ENCODE measurements around the gene CAPN8. TPM values are rescaled to one million over a fixed set of nuclear protein-coding genes. Genes with fewer than 3 reads are reported as not detected.

The CAPN8 gene
- not detected in 2 replicates for total RNA-seq
- long read RNA-seq, partial matches to known transcripts, result 0 of 2 reads
- long read RNA-seq, other reads (novel, unspliced or antisense), result 2 of 2 reads

DNA sequence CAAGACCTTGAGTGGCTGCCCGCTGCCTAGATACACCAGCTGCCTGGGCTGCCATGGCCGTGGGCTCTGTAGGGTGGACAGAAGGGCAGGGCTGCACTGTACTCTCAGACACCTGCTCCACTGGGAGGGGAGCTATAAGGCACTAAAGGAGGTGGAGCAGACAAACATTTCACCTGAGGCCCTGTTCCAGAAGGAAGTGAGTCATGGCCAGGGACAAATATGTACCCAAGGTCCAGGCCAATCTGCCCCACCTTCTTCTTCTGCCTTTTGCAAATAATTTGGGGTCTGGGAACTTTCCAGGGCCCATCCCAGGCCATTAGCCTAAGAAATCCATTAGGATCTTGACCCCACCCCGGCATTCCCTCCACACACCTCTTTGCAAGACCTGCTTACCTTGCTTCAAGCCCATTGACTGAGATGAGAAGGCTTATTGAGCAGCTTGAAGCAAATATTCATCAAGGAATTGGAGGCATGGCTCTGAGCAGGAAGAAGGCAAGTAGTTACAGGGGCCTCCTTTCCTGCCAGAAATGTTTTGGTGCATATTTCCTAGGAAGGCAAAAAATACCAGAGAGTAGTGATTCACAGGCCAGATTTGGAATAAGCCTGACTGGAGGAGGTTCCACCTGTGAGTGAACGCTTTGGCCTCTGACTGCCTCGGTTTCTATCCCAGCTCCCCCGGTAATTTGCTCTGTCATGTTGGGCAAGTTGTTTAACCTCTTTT is at the start of gene CAPN8:
Gene CAPN8 (minus strand): TSS at position 110 of the 721 bp plus-strand sequence. CDS start 55 bp downstream, at position 55.
- TF ChIP-seq, protein P1, sequence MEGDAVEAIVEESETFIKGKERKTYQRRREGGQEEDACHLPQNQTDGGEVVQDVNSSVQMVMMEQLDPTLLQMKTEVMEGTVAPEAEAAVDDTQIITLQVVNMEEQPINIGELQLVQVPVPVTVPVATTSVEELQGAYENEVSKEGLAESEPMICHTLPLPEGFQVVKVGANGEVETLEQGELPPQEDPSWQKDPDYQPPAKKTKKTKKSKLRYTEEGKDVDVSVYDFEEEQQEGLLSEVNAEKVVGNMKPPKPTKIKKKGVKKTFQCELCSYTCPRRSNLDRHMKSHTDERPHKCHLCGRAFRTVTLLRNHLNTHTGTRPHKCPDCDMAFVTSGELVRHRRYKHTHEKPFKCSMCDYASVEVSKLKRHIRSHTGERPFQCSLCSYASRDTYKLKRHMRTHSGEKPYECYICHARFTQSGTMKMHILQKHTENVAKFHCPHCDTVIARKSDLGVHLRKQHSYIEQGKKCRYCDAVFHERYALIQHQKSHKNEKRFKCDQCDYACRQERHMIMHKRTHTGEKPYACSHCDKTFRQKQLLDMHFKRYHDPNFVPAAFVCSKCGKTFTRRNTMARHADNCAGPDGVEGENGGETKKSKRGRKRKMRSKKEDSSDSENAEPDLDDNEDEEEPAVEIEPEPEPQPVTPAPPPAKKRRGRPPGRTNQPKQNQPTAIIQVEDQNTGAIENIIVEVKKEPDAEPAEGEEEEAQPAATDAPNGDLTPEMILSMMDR (IDR thresholded peaks at IDR 0.05), result no peak

DNA sequence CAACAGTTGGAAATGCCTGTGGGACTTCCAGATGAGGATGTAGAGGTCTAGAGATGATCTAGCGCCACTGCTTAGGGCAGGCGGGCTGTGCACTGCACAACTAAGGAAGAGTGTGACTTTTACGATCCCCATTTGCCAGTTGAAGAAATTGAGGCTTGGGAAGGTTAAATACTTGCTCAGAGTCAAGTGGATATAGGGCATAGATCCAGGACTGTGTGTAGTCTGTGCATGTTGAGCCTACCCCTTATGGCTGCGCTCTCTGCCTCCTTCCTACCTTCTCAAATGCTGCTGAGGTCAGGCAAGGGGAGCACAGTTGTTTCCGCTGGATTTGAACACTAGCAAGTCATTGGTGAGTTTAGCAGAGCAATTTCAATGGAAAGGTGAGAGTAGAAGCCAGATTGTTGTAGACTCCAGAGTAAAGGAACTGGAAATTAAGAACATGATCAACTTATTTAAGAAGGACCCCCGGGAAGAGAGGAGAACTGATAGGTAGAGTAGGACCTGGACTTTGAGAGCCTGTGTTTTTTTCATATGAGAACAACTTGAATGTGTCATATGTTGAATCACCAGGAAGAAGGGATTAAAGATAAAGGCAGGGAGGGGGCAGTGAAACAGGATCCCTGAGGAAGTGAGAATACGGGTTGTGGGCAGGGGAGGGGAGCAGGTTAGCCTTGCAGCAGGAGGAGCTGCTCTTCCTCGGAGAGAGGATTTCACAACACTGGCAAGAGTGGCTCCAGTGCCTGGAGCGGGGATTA is 49.5 kb upstream of the CAPN8 start:
- no peak for DNase-seq (ENCODE audit: extremely low spot score, unreplicated experiment)
- Mint-ChIP-seq H3K4me1 (ENCODE audit: unreplicated experiment) (peaks cover 70% of the 10 kb centered on the region), H3K4me3 (ENCODE audit: unreplicated experiment) (peak overlapping the region; percentile 67), H3K36me3 (ENCODE audit: unreplicated experiment) (peaks cover 18% of the 10 kb centered on the region), H3K27ac (ENCODE audit: unreplicated experiment) (peak overlapping the region; percentile 72), H3K27me3 (ENCODE audit: unreplicated experiment) (no peaks in the 10 kb centered on the region), H3K9me3 (ENCODE audit: unreplicated experiment) (no peaks in the 10 kb centered on the region)
- TF ChIP-seq, protein P1 (IDR thresholded peaks at IDR 0.05), result peak; percentile 12

More for the DNA sequence above, at the start of gene CAPN8:
- H3K27ac Mint-ChIP-seq (ENCODE audit: unreplicated experiment), result no peak within 1 kb of the TSS
- H3K4me3 Mint-ChIP-seq (ENCODE audit: unreplicated experiment), result no peak within 1 kb of the TSS
- H3K27me3 Mint-ChIP-seq (ENCODE audit: unreplicated experiment), result peaks cover 19% of the 10 kb centered on the region
- no peaks in the 10 kb centered on the region for H3K9me3 Mint-ChIP-seq (ENCODE audit: unreplicated experiment)
- no peak for DNase-seq (ENCODE audit: extremely low spot score, unreplicated experiment)
- no peaks in the 10 kb centered on the region for H3K36me3 Mint-ChIP-seq (ENCODE audit: unreplicated experiment)
- H3K4me1 Mint-ChIP-seq (ENCODE audit: unreplicated experiment), result no peaks in the 10 kb centered on the region

DNA sequence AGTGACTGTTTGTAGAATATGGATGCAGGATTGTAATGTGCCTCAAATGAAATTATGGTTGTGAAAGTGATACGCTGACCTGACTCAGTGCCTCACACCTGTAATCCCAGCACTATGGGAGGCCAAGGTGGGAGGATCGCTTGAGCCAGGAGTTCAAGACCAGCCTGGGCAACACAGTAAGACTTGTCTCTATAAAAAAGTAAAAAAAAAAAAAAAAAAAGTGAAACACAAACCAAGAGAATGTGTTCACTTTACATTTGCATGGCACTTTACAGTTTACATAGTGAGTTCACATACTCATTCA is 48.9 kb upstream of the CAPN8 start:
- Mint-ChIP-seq H3K4me3 (ENCODE audit: unreplicated experiment) (peak overlapping the region; percentile 93), H3K9me3 (ENCODE audit: unreplicated experiment) (no peaks in the 10 kb centered on the region), H3K36me3 (ENCODE audit: unreplicated experiment) (peaks cover 14% of the 10 kb centered on the region), H3K4me1 (ENCODE audit: unreplicated experiment) (peaks cover 67% of the 10 kb centered on the region), H3K27me3 (ENCODE audit: unreplicated experiment) (no peaks in the 10 kb centered on the region), H3K27ac (ENCODE audit: unreplicated experiment) (peak overlapping the region; percentile 85)
- no peak for DNase-seq (ENCODE audit: extremely low spot score, unreplicated experiment)
- TF ChIP-seq, protein P1 (IDR thresholded peaks at IDR 0.05), result no peak

DNA sequence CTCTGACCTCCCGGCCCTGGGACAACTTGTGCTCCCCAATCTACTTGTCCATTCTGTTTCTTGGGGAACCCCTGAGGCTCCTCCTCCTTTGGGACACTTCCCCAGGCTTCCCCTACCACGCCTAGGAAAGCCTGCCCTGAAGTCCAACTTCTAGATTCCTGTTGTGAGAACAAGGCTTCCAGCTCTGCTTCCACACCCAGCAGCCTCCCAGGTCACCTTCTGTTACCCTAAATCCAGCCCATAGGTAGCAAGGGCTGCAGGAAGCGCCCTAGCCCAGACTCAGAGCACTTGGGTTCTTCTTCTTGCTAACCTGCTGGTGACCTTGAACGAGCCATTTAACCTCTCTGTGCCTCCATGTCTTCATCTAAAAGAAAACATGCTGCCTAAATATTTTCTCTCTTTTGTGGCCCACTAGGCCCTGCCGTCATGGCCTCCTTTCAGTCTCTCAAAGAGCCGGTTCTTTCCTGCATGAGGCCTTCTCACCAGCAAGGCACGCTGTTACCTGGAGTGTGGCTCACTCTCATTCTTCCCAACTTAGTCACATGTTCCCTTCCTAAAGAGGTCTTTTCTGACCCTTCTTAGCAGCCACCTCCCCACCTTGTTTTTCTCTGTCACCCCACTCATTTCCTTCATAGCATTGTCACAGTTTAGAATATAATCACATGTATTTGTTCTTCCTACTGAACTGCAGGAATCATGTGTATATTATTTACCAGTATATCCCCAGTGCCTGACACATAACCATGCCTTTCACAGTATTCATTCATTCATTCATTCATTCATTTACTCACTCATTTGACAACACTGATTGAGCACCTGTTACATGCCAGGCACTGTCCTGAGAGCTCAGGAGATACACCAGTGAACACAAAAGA is 48.3 kb upstream of the CAPN8 start:
- Mint-ChIP-seq H3K27ac (ENCODE audit: unreplicated experiment) (peak overlapping the region; percentile 85), H3K4me3 (ENCODE audit: unreplicated experiment) (peak overlapping the region; percentile 93), H3K4me1 (ENCODE audit: unreplicated experiment) (peaks cover 71% of the 10 kb centered on the region), H3K36me3 (ENCODE audit: unreplicated experiment) (peaks cover 11% of the 10 kb centered on the region), H3K9me3 (ENCODE audit: unreplicated experiment) (no peaks in the 10 kb centered on the region), H3K27me3 (ENCODE audit: unreplicated experiment) (no peaks in the 10 kb centered on the region)
- DNase-seq (ENCODE audit: extremely low spot score, unreplicated experiment), result no peak
- TF ChIP-seq, protein P1 (IDR thresholded peaks at IDR 0.05), result no peak
